Activated CD8-positive, alpha-beta memory T cell treated with anti-CD3 and anti-CD28 coated beads for 1 hour (primary cell): ENCODE data around the gene SOHLH2.

ENCODE experiments used
- DNase-seq, 2 donors: peaks; one replicate each; pipeline ENCODE4 v3.0.0-alpha.2; 2020; ENCODE audit warnings: low read depth in 1 of 2; ENCODE audit errors: extremely low read depth in 1 of 2

Gene SOHLH2

GRCh38 chr13:36133950-36134626 lies 80.3 kb downstream of the SOHLH2 start:
- DNase-seq: no peak

GRCh38 chr13:36132376-36132775 lies 82.0 kb downstream of the SOHLH2 start:
- DNase-seq: no peak

- DNase-seq: no peak
Measured at GRCh38 chr13:36131931-36132297, 82.4 kb downstream of the SOHLH2 start.

- DNase-seq: no peak
Measured at GRCh38 chr13:36131222-36131930, 83.0 kb downstream of the SOHLH2 start, which contains the start of gene DCLK1. TSS of gene DCLK1 (minus strand) at chr13:36131382.

- no peak for DNase-seq
Measured at GRCh38 chr13:36130552-36131221, 83.7 kb downstream of the SOHLH2 start.

GRCh38 chr13:36130193-36130551 lies 84.2 kb downstream of the SOHLH2 start:
- no peak for DNase-seq

- no peak for DNase-seq
Measured at GRCh38 chr13:36129539-36129938, 84.8 kb downstream of the SOHLH2 start.

- DNase-seq: no peak
Measured at GRCh38 chr13:36126491-36126890, 87.9 kb downstream of the SOHLH2 start.

- no peak for DNase-seq
Measured at GRCh38 chr13:36125841-36126240, 88.5 kb downstream of the SOHLH2 start.

GRCh38 chr13:36124236-36124822 lies 90.0 kb downstream of the SOHLH2 start:
- DNase-seq: no peak
